ENCODE data around the gene PEAK1.
"Not testable (repeated sequence)": the region's sequence is repeated elsewhere in the genome, so short reads cannot be mapped to it uniquely, and the experiment has no call there.

The PEAK1 gene

DNA sequence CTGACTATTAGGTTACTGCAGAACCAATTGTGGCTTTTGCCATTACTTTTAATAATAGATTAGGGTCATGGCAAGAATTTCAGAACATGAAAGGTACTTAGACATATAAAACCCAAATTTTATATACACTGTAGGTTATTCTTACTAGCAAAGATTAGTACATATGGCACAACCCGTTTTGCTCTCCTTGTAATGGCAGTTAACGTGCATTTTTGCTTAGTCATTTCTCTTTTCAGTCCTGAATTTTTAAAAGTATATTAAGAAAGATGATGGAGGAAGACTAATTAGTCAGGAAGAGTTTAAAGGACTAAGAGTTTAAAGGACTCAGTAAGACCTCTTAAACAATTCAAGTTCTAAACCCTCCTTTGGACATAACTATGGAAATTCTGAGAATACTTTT, 114.0 kb downstream of the PEAK1 start:
- DNase-seq, result no peak

DNA sequence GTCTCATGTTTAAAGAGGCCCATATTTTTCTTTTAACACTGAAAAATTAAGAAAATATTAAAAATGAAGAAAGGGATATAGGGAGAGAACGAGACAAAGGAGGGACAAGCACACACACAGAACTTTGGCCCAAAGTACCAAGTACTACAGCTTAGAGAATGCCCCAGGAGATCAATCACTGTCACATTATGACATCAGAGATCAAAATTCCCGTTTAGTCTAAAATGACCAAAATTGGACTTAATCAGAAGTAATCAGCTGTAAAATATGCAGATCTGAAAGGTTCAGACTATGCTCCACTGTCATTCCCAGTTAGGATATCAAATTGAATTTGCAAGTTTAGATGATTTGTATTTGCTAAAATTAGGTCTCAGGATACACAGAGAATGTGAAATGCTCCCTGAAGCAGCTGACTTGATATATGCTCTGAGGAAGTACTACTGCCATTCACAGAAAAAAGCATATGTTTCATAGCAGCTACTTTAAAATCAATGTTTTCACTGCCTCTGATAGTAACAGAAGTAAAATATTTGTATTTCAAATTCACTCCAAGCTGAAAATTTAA, 123.0 kb downstream of the PEAK1 start:
- DNase-seq, result no peak

DNA sequence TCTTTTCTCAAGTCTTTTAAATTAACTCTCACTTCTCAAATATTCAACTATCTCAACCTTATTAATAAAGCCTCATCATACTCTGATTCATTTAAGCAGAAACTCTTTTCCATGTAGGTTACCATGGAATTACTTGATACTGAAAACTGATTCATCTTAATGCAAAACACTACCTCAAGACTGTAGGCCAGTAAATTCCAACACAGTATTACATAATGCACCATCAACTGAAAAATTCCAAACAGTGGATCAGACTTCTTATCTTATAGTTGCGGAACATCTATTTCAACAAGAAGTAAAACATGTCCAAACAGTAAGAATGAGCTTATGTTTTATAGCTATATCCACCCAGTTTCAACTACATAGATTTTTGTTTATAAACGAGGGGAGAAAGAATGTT, 124.5 kb downstream of the PEAK1 start:
- no peak for DNase-seq

DNA sequence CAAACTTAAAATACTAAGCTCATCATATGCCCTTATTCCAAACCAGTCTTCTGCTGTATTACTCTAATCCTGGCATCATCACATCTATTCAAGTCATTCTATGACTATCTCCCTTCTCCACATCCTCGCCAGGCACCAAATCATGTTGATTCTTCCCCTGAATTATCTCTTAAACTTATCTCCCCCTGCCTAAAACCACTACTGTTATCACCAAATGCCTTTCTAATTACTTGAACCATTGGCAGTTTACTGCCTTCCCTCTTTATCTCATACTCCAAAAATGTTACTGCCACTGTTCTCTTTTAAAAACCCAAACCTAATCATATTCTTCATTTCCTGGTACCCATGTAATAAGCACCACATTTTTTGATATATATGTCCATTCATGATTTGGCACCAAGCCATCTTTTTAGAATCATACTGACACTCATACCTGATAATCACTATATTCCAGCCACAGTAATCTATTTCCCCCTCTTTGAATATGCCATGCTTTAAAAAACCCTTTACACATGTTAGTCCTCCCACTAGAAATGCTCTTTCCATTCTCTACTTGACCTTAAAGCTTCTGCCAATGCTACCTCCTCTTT, 126.8 kb downstream of the PEAK1 start:
- DNase-seq, result no peak

DNA sequence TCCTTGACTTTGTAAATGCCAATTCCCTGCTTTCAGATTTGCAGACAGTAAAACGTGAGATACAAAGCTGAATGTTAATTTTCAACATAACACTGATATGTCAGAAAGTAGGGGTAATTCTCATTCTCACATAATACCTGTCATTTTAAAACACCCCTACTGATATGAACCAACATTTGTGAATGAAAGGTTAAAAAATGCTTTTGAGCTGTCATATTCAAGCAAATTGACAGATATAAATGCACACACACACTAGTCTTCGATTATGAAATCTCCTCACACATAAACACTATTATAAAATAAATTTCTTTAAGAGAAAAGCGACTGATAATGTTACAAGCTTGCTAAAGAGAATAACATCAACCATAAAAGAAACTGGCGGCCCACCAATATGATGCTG, 128.8 kb downstream of the PEAK1 start:
- no peak for DNase-seq

DNA sequence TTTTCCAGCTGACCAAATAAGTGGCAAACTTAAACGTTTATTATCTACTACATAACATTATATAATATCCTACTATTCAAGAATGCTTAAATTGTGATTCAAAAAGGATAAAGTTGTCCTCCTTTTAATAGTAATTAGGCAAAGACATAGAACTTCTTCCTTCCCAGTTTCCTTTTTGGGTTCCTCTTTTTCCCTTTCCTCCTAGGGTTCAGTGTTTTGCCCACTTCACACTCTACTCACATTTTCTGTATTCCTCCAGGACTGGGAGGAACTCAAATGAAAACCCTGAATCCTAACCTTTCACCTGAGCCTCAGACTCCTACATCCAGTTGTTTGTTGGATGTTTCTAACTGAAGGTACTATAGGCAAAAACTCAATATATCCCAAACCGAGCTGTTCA, 132.5 kb downstream of the PEAK1 start:
- DNase-seq, result no peak

DNA sequence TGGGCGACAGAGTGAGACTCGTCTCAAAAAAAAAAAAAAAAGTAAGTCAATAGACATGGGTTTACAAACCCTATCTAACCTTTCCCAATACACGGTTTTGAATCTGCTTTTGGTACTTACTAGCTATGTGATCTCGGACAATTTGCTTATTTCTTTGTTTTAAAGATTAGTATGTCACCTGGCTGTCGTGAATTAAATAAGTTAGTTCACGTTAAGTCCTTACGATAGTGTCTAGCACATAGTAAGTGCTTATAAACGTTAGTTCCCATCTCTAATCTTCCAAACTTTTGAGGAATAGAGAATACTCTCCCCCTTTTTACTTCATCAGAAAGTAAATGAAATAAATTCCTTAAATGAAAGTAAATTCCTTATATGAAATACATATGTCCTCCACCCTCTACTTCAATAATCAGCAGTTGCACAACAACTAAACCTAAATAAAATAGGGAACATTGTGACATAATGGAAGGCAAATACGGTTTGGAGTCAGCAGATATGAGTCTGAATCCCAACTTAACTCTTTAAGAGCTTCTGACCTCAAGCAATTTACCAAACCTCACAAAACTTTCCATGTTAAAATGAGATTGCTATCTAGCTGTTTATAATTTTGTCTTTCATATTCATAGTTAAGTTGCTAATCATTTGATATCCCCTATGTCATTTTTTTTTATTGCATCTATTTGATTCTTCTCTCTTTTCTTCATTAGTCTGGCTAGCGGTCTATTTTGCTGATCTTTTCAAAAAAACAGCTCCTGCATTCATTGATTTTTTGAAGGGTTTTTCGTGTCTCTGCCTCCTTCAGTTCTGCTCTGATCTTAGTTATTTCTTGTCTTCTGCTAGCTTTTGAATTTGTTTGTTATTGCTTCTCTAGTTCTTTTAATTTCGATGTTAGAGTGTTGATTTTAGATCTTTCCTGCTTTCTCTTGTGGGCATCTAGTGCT, 134.6 kb downstream of the PEAK1 start:
- DNase-seq, result no peak

DNA sequence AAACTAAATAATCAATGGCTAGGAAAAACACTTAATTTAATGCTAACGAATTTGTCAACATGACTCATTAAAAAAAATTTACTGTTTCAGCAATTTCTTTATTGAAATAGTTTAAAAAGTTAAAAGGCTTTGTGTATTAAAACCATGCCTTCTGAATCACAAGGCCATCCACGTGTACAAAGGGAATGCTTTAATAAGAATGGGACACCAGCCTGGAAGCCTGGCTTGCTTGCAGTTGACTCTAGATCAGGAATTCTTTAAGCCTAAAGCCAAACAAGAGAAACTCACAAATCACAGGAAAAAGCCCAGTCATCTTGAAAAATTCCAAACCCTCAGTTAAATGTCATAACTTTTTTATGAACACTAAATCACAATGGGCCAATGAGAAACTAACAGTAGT, 137.6 kb downstream of the PEAK1 start:
- DNase-seq, result no peak

DNA sequence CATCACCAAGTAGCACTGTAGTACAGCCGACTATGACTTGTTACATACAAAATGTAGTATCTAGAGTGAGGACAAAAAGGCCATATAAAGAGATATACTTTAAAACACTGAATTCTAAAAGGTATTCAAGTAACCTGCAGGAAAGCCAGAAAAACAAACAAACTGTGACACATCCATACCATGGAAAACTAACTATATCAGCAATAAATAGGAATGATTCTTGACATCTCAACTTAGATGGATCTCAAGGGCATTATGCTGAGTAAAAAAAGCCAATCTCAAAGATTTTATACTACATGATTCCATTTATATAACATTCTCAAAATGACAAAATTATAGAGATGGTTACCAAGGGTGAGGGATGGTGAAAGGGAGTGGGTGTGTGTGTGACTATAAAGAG, 143.0 kb downstream of the PEAK1 start:
- no peak for DNase-seq

DNA sequence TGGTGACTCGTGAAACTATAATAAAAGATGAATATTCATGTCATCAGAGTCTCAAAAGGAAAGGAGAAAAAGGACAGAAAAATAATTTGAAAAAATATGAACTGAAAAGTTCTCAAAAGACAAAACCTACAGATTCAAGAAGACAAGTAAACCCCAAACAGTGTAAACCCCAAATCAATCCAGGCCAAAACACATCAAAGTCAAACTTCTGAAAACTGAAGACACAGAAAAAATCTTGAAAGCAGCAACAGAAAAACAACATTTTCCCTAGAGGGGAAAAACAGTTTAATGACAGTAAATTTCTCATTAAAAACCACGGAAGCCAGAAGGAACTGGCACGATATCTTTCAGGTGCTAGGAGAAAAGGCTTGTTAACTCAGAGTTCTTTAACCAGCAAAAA, 143.8 kb downstream of the PEAK1 start:
- no peak for DNase-seq

DNA sequence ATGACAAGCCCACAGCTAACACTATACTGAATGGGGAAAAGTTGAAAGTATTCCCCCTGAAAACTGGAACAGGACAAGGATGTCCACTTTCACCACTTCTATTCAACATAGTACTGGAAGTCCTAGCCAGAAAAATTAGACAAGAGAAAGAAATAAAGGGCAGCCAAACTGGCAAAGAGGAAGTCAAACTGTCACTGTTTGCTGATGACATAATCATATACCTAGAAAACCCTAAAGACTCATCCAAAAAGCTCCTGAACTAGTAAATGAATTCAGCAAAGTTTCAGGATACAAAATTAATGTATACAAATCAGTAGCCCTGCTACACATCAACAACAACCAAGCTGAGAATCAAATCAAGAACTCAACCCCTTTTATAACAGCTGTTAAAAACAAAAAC, 146.8 kb downstream of the PEAK1 start:
- DNase-seq, result not testable (repeated sequence)

DNA sequence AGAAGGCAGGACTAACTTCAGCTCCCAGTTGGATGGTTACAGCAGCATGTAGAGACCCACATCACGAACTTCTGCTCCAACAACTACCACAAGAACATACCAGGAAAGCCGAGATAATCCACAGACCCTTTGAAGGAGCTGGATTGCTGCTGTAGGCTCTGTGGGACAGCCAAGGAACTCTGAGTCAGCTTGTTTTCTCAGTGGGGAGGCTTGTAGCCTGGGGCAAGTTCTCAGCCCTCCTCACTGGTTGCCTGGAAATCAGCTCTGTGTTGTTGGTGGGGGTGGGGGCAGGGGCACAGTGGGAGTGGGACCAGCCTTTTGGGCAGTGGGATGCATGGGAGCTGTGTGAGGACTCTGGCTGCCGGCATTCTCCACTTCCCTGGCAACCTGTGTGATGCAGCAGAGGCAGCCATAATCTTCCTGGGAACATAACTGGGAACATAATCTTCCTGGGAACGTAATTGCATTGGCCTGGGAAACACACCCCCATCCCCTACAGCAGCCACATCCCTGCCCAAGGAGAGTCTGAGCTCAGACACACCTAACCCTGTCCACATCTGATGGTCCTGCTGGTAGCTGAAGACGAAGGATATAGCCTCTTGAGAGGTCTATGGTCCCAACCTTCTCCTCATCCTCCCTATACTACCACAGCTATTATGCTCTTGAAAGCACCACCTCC, 153.1 kb downstream of the PEAK1 start:
- DNase-seq, result no peak

DNA sequence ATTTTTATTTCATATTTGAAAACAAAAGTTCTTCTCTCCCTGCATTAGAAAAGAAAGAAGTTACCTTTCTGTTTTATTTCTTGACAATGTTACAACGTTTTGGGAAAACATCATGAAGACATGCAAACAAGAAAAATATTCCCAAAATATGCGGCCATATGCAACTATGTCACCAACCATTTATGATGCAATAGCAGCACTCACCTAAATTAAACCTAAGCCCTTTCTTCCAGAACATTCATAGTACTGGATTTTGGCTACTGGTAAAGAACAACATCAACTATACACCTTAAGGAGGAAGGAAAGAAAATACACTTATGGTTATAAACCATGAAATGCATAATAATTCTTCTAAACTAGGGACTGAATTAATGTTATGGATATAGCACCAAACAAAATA, 164.5 kb downstream of the PEAK1 start:
- no peak for DNase-seq

DNA sequence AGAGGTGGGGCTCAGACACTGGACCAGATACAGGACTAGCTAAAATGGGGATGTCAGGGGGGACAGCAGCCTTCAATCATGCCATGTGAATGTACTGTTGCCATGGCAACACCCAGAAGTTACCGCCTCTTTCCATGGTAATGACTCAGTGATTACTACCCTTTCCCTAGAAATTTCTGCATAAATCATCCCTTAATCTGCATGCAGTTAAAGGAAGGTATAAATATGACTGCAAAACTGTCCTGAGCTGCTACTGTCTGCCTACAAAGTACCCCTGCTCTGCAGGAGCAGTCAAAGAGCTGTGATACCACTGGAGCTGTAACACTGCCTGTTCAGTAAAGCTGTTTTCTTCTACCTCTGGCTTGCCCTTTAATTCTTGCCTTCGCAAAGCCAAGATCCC, 168.2 kb downstream of the PEAK1 start:
- DNase-seq, result no peak

DNA sequence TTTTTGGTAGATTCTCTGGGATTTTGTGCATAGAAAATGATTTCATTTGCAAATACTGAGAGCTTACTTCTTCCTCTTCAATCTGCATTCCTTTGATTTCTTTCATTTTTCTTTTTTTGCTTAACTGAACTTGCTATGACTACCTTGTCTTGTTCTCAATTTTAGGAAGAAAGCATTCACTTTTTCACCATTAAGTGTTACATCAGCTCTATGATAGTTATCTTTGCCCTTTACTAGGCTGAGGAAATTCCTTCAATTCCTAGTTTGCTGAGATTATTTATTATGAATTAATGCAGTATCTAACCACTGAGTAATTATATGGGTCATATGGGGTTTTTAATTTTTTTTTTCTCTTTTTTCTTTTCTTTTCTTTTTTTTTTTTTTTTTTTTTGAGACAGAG, 172.8 kb downstream of the PEAK1 start:
- no peak for DNase-seq

DNA sequence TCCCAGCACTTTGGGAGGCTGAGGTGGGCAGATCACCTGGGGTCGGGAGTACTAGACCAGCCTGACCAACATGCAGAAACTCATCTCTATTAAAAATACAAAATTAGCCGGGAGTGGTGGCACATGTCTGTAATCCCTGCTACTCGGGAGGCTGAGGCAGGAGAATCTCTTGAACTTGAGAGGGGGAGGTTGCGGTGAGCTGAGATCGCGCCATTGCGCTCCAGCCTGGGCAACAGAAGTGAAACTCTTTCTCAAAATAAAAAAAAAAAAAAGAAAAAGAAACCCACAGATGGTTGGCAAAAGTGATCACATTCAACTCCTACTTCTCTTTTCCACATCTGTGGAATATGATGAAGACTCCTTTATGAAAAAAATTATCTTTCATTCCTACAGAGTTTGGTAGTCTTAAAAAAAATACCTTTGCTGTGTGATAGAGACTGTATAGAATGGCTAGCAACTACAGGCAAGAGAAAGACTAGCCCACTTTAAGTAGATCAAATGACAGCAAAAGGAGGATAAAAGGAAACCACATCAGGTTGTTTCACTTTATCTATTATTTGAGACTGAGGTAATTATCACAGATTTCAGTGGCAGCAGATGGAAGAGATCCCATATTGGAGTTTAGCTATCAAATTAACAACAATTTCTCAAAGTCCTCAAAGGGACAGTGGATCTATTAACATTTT, 176.0 kb downstream of the PEAK1 start:
- no peak for DNase-seq

DNA sequence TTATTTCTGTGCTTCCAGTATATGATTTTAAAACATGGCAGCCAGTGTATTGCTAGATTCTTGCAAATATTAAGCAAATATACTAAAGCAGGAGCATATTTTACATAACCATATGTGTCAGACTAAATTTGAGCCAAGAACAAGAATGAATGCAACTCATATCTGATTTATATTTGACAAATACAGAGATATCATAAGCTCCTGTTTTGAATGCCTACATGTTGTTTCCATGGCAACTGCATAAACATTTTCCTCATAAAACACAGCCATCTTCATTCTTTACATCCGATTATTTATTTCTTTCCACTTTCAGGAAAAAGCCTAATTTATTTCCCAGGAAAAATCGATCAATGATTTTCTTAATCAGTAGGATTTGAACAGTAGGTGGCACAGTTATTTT, 176.8 kb downstream of the PEAK1 start:
- DNase-seq, result no peak

DNA sequence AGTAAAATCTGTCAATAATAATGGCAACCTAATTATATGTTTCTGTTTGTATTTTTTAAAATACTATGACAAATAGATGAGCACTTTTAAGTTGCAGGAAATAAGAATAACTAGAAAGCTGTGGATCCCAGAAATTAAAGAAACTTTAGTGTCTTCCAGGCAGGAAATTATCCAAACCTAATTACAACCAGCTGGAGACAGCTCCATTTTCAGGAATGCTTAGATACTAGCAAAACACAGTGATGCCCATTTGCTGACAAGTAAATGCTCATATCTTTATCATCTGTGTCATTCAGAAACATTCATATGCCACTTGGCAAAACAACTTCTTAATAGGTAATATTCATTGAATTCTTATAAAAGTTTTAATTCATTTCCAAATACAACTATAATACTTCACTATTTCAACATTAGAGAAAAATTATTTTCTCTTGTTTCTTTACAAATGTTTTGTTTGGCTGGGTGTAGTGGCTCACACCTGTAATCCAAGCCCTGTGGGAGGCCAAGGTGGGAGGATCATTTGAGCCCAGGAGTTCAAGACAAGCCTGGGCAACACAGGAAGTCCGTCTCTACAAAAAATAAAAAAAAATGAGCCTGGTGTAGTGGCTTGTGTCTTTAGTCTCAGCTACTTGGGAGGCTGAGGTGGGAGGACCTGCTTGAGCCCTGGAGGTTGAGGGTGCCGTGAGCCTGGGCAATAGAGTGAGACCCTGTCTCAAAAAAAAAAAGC, 179.9 kb downstream of the PEAK1 start:
- DNase-seq, result no peak

DNA sequence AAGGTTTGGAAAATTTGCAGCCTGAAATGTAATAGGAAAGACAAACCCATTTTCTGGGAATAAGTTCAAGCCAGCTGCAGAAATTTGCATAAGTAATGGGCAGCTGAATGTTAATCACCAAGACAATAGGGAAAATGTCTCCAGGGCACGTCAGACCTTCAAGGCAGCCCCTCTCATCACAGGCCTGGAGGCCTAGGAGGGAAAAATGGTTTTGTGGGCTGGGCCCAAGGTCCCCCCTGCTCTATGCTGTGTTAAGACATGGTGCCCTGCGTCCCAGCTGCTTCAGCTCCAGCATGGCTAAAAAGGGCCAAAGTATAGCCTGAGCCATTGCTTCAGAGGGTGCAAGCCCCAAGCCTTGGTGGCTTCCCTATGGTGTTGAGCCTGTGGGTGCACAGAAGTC, 184.3 kb downstream of the PEAK1 start:
- DNase-seq, result no peak

DNA sequence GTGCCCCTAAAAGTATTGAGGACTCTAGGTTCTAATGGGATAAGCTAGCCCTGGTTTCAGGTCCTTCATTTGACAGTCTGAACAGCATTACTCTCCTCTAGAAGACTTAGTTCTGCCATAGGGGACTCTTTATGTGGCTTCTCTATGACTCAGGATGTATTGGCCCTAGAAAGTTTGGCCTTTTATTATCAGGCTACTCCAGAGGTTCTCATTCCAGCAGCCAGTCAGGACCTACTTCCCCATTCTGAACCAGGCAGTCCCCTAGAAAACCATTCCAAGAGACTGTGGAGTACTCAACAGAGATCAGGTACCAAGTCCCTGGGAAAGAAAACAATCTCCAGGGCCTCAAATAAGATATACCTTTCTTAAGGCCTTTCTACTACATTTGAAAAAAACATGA, 191.1 kb downstream of the PEAK1 start:
- no peak for DNase-seq

DNA sequence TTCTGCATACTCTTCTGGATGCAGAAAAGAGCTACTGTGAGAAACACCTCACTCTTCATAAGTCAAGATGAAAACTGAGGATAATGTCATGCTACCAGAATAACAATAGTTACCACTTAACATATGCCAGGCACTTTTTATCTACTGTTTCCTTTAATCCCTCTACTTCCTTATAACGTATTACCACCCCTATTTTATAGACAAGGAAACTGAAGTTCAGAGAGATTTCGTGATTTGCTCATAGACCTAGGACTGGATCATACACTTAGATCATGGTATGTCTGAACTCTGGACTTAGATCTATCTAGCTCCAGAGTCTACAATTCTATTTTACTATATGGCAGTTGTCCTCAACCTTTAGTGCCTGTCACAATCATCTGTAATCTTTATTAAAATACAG, 193.3 kb downstream of the PEAK1 start:
- no peak for DNase-seq

DNA sequence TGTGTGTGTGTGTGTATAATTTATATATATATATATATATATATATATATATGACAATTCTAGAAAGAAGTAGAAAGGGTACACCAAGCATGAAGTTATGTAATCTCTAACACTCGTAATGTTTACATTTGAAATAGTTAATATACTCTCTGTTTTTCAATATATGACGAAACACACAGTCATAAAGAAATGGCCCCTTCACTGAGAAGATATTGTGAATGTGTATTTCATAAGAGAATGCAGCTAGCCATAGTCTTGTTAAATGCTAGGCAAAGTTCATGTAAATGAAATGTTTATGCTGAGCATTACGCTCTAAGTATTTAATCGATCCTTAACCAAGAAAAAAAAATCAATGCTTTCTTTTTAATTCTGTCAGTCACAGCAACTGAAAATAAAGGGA, 194.3 kb downstream of the PEAK1 start:
- no peak for DNase-seq
